Measurements from ENCODE around the gene TMEM248.
"Not testable (repeated sequence)": the region's sequence is repeated elsewhere in the genome, so short reads cannot be mapped to it uniquely, and the experiment has no call there.

DNA sequence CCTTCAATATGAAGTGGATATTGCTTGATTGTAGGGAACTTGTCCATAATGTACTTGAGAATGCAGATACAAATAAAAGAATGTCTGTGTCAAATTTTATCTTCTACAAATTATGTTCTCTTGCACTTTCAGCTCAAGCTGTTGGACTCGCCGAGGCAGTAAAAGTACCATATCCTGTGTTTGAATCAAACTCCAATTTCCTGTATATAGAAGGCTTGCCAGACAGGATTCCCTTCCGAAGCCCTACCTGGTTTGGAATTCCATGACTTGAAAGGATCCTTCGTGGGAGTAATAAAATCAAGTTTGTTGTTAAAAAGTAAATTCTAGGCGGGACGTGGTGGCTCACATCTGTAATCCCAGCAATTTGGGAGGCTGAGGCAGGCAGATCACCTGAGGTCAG, 40.4 kb upstream of the TMEM248 start:
- TF ChIP-seq, protein P1, sequence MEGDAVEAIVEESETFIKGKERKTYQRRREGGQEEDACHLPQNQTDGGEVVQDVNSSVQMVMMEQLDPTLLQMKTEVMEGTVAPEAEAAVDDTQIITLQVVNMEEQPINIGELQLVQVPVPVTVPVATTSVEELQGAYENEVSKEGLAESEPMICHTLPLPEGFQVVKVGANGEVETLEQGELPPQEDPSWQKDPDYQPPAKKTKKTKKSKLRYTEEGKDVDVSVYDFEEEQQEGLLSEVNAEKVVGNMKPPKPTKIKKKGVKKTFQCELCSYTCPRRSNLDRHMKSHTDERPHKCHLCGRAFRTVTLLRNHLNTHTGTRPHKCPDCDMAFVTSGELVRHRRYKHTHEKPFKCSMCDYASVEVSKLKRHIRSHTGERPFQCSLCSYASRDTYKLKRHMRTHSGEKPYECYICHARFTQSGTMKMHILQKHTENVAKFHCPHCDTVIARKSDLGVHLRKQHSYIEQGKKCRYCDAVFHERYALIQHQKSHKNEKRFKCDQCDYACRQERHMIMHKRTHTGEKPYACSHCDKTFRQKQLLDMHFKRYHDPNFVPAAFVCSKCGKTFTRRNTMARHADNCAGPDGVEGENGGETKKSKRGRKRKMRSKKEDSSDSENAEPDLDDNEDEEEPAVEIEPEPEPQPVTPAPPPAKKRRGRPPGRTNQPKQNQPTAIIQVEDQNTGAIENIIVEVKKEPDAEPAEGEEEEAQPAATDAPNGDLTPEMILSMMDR (IDR thresholded peaks at IDR 0.05 in 8 of 11, conservative IDR thresholded peaks at IDR 0.05 in 3 of 11) = not testable (repeated sequence)
- TF ChIP-seq POLR2A, POLR2AphosphoS5 (IDR thresholded peaks at IDR 0.05): not testable (repeated sequence)

All from spleen (tissue), 7 donors.